ENCODE data around the gene MAGI1.

MAGI1 gene

DNA sequence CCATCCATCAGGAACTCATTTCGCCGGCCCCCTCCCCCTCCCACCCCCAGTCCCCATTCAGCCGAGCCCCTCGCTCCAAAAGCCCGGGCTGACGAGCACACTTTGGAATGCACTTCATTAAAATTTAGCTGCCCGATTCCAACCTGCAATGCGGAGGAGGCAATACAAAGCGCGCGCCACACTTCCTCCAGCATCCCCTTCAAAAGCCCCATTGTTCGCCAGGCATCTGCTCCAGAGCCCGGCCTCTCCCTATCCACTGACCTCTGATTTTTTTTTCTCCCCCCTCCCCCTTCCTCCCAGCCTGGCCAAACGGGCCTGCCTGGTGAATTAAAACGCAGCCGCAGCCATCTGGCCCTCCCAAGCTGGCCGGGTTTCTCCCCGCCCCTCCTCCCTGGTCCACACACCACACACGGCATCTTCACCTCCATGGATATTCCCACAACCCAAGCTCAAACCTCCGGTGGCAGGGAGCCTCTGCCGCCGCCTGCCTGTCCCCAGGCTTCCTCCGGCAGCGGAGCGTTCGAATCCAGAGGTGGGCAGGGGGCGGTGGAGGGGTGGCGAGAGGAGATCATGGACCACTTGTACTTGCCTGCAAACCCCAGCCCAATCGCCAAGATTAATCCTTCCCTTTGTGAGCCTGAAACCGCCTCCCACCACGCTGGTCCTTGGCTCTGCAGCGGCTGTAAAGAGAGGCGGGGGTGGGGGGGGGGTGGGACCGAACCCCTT is 441.3 kb downstream of the MAGI1 start:
- Mint-ChIP-seq H3K27me3 (peaks cover 13% of the 10 kb centered on the region), H3K4me1 (no peaks in the 10 kb centered on the region), H3K9me3 (no peaks in the 10 kb centered on the region), H3K36me3 (no peaks in the 10 kb centered on the region), H3K27ac (no peak overlapping the region), H3K4me3 (no peak overlapping the region)
- CTCF ChIA-PET: no interaction called here
- no peak for DNase-seq

DNA sequence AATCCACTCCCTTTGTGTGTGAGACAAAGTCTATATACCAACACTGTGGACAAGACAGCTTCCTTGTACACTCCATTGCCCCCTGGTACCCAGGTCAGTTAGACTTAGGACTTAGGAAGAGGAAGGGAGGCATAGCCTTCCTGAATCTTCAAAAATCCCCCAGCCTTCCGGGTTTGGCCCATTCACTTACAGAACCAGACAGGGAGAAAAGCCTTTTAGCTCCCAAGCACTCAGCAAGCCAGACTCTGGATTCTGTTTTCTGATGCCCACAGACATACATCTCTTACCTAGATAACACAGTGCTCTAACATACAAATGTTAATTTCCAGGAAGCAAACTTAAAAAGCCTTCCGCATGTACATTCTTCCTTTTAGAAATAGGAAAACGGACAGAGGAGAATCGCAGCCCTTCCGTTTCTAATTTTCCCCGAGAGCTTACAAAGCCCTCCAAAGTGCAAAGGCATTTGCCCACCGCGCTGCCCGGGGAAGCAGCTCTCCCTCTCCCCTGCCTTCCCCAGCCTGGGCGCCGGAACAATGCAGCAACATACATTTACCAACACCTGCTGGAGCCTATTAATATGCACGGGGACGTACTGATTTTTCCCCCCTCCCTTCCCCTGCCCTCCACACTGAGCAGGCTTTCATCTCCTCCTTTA is 442.0 kb downstream of the MAGI1 start:
- Mint-ChIP-seq H3K36me3 (no peaks in the 10 kb centered on the region), H3K4me3 (no peak overlapping the region), H3K27me3 (peaks cover 13% of the 10 kb centered on the region), H3K9me3 (no peaks in the 10 kb centered on the region), H3K27ac (no peak overlapping the region), H3K4me1 (no peaks in the 10 kb centered on the region)
- no peak for DNase-seq
- CTCF ChIA-PET: no interaction called here

DNA sequence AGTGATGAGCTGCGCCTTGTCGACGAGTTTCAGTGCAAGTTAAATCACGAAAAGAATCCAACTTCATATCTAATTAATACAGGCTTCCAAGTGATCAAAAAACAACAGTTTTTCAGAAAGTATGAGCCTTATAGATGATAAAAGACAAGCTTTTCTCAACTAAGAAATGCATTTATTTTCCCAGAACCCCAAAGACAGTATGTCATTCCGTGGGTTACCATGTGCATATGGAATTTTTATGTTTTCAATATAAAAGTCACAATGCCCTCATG is 442.8 kb downstream of the MAGI1 start:
- peaks cover 13% of the 10 kb centered on the region for H3K27me3 Mint-ChIP-seq
- no peaks in the 10 kb centered on the region for H3K9me3 Mint-ChIP-seq
- no peaks in the 10 kb centered on the region for H3K36me3 Mint-ChIP-seq
- no peaks in the 10 kb centered on the region for H3K4me1 Mint-ChIP-seq
- CTCF ChIA-PET: no interaction called here
- DNase-seq: no peak
- no peak overlapping the region for H3K4me3 Mint-ChIP-seq
- no peak overlapping the region for H3K27ac Mint-ChIP-seq

DNA sequence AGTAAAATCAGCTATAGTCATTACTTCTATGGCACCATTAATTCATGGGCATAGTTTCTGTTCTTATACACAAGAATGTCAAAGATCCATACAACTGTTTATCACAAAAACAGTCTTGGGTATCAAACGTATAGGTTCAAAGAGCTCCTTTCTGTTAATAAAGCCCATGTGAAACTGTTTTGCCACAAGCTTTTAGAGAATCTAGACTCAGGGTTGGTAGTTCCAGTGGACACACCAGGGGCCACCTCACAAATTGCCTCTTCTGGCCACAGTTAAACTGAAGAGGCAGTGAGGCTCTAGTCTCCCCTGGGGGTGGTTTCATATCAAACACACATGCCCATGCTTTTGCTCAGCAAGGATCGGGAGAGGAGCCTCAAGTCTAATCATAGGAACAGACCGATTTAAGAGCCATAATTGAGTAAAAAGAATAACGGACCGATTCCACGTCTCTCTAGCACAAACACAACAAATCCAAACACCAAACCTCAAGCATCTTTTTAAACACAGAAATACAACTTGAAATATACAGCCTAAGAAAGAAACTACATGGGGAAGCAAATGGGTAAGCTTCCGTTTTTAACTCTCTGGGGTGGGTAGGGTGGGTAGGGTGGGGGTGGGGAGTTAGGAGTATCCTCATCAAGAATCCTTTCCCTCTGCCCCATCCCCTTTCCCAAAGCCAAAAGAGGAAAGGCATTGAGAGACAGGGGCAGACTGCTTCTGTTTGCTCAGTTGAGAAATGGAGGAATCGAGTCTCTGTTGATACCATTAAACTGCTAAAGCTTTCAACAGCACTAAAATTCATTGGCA is 443.3 kb downstream of the MAGI1 start:
- no peaks in the 10 kb centered on the region for H3K9me3 Mint-ChIP-seq
- no peaks in the 10 kb centered on the region for H3K4me1 Mint-ChIP-seq
- CTCF ChIA-PET: no interaction called here
- DNase-seq: no peak
- no peak overlapping the region for H3K4me3 Mint-ChIP-seq
- peaks cover 13% of the 10 kb centered on the region for H3K27me3 Mint-ChIP-seq
- H3K36me3 Mint-ChIP-seq: no peaks in the 10 kb centered on the region
- H3K27ac Mint-ChIP-seq: no peak overlapping the region

DNA sequence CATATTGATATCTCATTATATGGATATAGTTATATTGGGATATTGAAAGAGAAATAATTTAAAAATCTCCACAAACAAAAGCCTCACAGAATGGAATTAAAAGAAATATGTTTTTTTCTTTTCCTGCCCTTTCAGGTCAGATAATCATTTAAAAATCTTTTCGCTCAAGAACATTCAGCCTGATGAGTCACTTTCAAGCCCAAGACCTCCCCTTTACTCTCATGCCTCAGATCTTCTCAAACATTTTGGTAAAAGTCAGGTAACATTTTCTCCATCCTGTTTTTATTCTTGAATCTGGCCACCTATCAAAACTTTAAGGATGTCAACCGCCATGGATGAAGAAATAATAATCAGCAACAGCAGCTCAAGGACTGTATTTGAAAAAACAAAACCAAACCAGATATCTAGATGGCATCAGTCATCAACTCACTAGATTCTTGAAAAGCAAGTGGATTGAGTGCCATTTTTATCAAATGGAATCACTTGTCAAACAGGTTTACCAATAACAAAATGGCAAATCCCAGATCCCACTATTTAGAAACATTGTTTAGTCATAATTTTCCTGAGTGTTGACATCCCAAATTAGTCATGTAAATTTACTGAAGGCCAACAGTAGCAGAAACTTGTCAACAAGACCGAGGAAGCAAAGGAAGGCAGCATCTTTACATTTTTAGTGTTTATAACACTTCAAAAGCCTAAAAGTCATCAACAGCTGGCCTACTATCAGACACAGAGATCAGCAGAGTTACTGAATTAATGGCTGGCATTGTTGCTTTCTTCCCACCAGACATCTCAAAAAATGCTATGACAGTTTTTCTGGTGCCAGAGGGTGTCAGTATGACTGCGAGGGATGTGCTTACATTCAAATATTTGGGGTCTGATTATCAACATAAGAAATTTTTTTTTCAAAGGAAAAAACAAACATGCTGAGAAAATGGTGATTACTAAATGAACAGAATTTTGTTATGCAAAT is 444.7 kb downstream of the MAGI1 start:
- Mint-ChIP-seq H3K9me3 (no peaks in the 10 kb centered on the region), H3K4me1 (no peaks in the 10 kb centered on the region), H3K27ac (no peak overlapping the region), H3K4me3 (no peak overlapping the region), H3K36me3 (no peaks in the 10 kb centered on the region), H3K27me3 (peaks cover 13% of the 10 kb centered on the region)
- CTCF ChIA-PET: no interaction called here
- DNase-seq: no peak

DNA sequence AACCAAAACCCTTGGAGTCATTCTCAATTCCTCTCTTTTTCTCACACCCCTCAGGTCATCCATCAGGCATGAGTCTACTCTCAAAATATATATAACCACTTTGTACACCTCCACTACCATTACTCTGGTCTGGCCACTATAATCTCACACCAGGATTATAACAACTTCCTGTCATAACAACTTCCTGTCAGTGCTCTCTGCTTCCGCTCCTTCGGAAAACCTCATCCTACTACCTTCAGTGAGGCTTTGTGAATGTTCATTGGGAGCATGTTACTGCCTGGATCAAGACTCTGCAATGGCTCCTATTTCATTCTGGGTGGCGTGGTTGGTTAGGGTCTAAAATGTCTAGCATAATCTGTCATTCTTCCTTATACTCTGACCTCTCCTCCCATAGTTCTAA is 447.4 kb downstream of the MAGI1 start:
- no peak for DNase-seq
- no peak overlapping the region for H3K27ac Mint-ChIP-seq
- H3K27me3 Mint-ChIP-seq: no peaks in the 10 kb centered on the region
- H3K4me1 Mint-ChIP-seq: no peaks in the 10 kb centered on the region
- H3K36me3 Mint-ChIP-seq: no peaks in the 10 kb centered on the region
- no peaks in the 10 kb centered on the region for H3K9me3 Mint-ChIP-seq
- H3K4me3 Mint-ChIP-seq: no peak overlapping the region
- CTCF ChIA-PET: no interaction called here

DNA sequence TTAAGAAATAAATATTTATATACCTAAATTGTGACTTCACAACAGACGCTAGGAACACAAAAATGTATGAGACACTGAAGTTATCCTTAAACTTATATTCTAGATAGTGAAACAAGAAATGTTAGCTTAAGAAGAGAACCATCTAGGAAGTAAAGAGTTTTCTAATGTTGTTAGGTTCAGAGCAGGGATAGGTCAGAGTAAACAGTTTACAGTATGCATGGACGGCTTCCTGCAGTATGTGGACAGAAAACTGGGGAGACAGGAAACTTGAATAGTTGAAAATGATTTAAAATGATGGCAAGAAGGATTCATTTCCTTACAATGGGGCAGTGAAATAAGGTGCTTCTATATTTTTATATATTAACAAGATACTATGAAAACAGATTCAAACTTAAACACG is 449.8 kb downstream of the MAGI1 start:
- no peaks in the 10 kb centered on the region for H3K4me1 Mint-ChIP-seq
- no peaks in the 10 kb centered on the region for H3K27me3 Mint-ChIP-seq
- CTCF ChIA-PET: no interaction called here
- no peak for DNase-seq
- no peak overlapping the region for H3K4me3 Mint-ChIP-seq
- H3K9me3 Mint-ChIP-seq: no peaks in the 10 kb centered on the region
- H3K36me3 Mint-ChIP-seq: no peaks in the 10 kb centered on the region
- H3K27ac Mint-ChIP-seq: no peak overlapping the region

DNA sequence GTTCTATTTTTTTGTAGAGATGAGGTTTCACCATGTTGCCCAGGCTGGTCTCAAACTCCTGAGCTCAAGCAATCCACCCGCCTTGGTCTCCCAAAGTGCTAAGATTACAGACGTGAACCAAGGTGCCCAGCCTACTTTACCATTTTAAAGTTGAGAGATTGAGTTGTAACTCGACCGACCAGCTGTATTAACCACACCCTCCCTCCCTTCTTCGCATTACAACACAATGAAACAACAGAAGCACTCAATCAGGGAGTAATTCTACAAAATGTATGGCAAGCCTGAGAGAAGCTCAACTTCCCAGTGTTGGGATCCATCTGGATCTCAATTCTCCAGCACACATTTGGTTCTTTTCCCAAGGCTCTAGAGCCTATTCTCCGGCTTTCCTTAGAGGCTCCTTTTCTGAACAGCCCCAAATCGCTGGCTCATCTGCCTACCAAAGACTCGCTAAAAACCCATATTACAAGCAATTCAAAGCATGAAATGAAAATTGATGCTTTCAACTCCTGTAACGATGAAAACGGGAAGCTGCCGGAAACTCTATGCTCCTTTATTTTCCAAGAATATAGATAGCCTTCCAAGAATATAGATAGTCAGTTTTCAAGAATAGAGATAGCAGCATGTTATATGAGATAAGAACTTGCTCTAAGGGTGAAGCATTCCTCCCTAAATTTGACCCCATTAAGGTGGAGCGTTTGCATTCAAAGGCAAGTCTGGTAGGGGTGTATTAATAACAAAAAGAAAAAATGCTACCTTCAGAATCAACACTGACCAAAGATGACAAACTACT is 450.9 kb downstream of the MAGI1 start:
- no peaks in the 10 kb centered on the region for H3K4me1 Mint-ChIP-seq
- H3K27me3 Mint-ChIP-seq: no peaks in the 10 kb centered on the region
- H3K4me3 Mint-ChIP-seq: no peak overlapping the region
- no peak overlapping the region for H3K27ac Mint-ChIP-seq
- H3K36me3 Mint-ChIP-seq: no peaks in the 10 kb centered on the region
- CTCF ChIA-PET: no interaction called here
- H3K9me3 Mint-ChIP-seq: no peaks in the 10 kb centered on the region
- no peak for DNase-seq

DNA sequence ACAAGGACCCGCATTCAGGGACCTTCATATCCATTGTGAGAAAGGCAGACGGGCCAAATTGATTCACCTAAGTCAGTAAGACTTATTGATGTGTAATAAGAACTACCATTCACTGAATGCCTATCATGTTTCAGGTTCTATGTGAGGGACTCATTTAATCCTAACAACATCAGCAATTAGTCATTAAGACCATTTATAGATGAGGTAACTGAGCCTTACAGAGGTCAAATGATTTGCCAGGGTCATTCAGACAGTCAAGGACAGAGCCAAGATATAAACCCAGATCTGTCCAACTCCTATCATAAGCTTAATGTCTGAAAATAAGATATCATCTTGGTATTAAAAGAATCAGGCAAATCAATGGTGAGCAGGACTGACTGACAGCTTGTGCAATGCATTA is 453.8 kb downstream of the MAGI1 start:
- DNase-seq: no peak
- CTCF ChIA-PET: no interaction called here
- H3K4me3 Mint-ChIP-seq: no peak overlapping the region
- no peaks in the 10 kb centered on the region for H3K4me1 Mint-ChIP-seq
- H3K27ac Mint-ChIP-seq: no peak overlapping the region
- no peaks in the 10 kb centered on the region for H3K36me3 Mint-ChIP-seq
- no peaks in the 10 kb centered on the region for H3K9me3 Mint-ChIP-seq
- no peaks in the 10 kb centered on the region for H3K27me3 Mint-ChIP-seq

DNA sequence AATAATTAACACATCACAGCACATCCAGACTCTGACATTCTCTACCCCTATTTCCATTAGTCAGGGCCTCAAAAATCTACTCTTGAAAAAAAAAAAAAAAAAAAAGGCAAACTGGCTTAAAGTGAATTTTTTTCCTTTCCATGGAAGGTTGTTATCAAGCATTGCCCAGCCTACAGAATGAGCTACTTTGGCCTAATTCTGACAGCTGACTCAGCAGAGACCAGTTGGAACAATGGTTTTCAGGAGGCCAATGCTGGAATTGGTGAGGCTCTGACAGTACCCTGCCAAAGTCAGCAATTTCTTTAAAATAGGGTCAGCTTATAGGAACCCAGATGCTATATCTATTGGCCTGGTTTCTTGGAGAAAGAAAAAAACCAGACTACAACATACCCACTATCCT is 454.7 kb downstream of the MAGI1 start:
- no peak for DNase-seq
- H3K36me3 Mint-ChIP-seq: no peaks in the 10 kb centered on the region
- CTCF ChIA-PET: no interaction called here
- no peaks in the 10 kb centered on the region for H3K4me1 Mint-ChIP-seq
- no peaks in the 10 kb centered on the region for H3K9me3 Mint-ChIP-seq
- H3K4me3 Mint-ChIP-seq: no peak overlapping the region
- H3K27ac Mint-ChIP-seq: no peak overlapping the region
- no peaks in the 10 kb centered on the region for H3K27me3 Mint-ChIP-seq

DNA sequence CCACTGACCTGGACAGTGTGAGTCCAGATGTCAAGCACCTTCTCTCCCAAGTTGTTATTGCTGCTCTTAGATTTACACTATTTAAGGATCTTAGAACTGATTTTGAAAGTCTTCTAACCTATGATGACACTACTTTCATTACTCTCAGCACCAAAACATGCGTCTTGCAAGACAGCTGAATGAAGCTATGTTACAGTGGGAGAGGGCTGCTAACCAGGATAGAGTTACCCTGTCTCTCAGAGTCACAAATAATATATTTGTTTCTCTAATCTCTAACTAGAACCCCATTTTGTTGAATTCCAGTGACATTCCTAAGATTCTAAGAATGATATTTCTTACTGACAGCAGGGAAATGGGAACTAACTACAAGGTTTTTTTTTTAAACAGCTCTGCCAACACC is 455.5 kb downstream of the MAGI1 start:
- H3K36me3 Mint-ChIP-seq: no peaks in the 10 kb centered on the region
- CTCF ChIA-PET: no interaction called here
- H3K4me1 Mint-ChIP-seq: no peaks in the 10 kb centered on the region
- no peak overlapping the region for H3K27ac Mint-ChIP-seq
- no peaks in the 10 kb centered on the region for H3K27me3 Mint-ChIP-seq
- DNase-seq: no peak
- no peaks in the 10 kb centered on the region for H3K9me3 Mint-ChIP-seq
- H3K4me3 Mint-ChIP-seq: no peak overlapping the region

DNA sequence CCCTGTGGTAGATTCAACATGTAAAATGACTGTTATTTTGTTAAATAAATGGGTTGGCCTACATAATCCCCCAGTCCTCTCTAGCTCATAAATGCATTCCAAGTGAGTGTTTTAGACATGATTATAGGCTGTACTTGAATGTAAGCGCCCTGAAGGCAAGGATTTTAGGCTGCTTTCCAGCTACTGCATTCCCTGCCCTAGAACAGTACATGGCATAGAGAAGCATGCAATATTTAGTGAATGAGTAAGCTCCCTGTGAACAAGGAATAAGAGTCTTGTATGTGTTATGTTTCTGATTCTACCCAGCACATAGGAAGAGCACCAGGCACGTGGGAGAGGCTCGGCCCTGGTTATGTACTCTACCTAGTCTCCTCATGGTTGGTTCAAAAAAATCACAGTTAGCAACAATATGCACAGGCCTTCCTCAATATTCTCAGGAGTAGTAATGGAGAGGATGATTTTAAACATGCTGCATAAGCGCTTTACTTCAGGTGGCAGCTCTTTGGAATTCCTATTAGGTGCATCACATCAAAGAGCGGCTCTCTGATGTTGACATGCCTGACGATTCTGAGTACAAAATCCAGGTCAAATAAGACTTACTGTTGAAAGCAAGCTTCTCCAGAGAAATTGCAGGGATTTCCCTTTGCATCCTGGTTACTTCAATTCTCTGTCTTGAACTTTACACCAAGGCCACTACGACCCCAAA is 456.6 kb downstream of the MAGI1 start:
- no peak for DNase-seq
- no peaks in the 10 kb centered on the region for H3K4me1 Mint-ChIP-seq
- H3K9me3 Mint-ChIP-seq: no peaks in the 10 kb centered on the region
- CTCF ChIA-PET: no interaction called here
- H3K36me3 Mint-ChIP-seq: no peaks in the 10 kb centered on the region
- H3K4me3 Mint-ChIP-seq: no peak overlapping the region
- no peak overlapping the region for H3K27ac Mint-ChIP-seq
- H3K27me3 Mint-ChIP-seq: no peaks in the 10 kb centered on the region

DNA sequence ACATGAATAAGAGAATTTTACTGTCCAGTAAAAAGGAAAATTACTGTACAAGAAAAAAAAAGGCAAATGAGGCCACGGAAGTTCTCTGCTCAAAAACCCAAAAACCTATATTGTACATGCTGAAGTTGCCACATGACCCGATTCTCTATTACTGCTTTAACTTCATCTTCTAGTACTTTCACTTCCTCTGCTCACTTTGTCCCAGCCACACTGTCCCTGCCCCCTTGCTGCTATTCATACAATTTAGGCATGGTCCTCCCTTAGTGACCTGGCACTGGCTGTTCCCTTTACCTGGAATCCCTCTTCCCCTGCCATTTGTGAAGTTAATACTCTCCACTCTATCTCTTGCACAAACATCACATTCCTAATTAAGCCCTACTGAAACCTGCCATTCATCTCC is 457.4 kb downstream of the MAGI1 start:
- Mint-ChIP-seq H3K27ac (no peak overlapping the region), H3K4me3 (no peak overlapping the region), H3K4me1 (no peaks in the 10 kb centered on the region), H3K36me3 (no peaks in the 10 kb centered on the region), H3K9me3 (no peaks in the 10 kb centered on the region), H3K27me3 (no peaks in the 10 kb centered on the region)
- DNase-seq: no peak
- CTCF ChIA-PET: no interaction called here
